BLaER1 (cell line): ENCODE data around the gene GPRC5A.
A peak's percentile ranks its signal among the peaks of the same experiment; 100 is the strongest.

Experiments
- H3K27ac ChIP-seq: shearing (Covaris generic); formaldehyde crosslinking; 2 replicates; pipeline ENCODE4 v1.8.1; 2022
- H3K27me3 ChIP-seq: shearing (Covaris generic); formaldehyde crosslinking; 2 replicates; pipeline ENCODE4 v1.8.1; 2022
- H3K36me3 ChIP-seq: shearing (Covaris generic); formaldehyde crosslinking; 2 replicates; pipeline ENCODE4 v1.8.1; 2022
- H3K4me1 ChIP-seq: shearing (Covaris generic); formaldehyde crosslinking; 2 replicates; pipeline ENCODE4 v1.8.1; 2022
- H3K4me2 ChIP-seq: shearing (Covaris generic); formaldehyde crosslinking; 2 replicates; pipeline ENCODE4 v1.8.1; 2022
- H3K4me3 ChIP-seq: shearing (Covaris generic); formaldehyde crosslinking; 2 replicates; pipeline ENCODE4 v1.8.1; 2022
- H3K9ac ChIP-seq: shearing (Covaris generic); formaldehyde crosslinking; 2 replicates; pipeline ENCODE4 v1.8.1; 2022
- H3K9me3 ChIP-seq: shearing (Covaris generic); formaldehyde crosslinking; 2 replicates; pipeline ENCODE4 v1.8.1; 2022
- H4K20me1 ChIP-seq: shearing (Covaris generic); formaldehyde crosslinking; 2 replicates; pipeline ENCODE4 v1.8.1; 2022
- Cebpa-rat ChIP-seq: shearing (Covaris generic); IDR thresholded peaks from 2 replicates; pipeline ENCODE4 v1.8.1; 2022

GPRC5A gene

DNA sequence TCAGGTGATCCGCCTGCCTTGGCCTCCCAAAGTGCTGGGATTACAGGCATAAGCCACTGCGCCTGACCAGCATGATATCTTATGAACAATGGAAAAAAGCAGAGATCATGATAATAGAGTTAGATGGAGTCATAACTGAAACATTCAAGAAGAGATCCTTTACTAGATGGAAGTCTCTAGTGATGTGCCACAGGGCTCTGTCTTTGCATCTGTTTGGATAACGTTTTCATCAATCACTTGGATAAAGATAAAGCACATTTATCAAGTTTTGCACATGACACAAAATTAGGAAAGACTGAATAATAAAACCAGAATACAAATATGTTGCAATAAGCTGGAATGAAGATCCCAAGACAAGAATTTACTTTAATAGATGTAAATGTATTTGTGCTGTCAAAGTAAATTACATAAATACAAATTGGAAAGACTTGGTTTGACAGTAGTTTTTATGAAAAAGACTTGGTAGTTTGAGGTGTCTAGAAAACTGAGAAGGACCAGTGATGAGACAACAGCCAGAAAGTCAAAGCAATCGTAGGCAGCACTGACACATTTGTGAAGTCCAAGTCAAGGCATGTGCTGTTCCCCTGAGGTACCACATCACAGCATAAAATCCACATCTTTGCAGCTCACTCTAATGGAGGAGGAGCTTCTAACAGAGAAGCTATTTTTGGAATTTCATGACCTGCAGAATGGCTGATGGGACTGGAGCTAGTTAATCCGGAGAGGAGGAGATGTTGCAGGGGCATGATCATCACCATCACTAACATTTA lies 28.5 kb downstream of the GPRC5A start:
- H3K4me3 ChIP-seq: no peak overlapping the region
- no peaks in the 10 kb centered on the region for H3K36me3 ChIP-seq
- H4K20me1 ChIP-seq: no peaks in the 10 kb centered on the region
- no peak overlapping the region for H3K9ac ChIP-seq
- H3K4me2 ChIP-seq: no peak overlapping the region
- no peaks in the 10 kb centered on the region for H3K27me3 ChIP-seq
- H3K27ac ChIP-seq: no peak overlapping the region
- no peak for TF ChIP-seq Cebpa-rat
- H3K4me1 ChIP-seq: peaks cover 18% of the 10 kb centered on the region
- H3K9me3 ChIP-seq: no peaks in the 10 kb centered on the region

- Histone ChIP-seq H3K36me3 (no peaks in the 10 kb centered on the region), H3K4me2 (peak overlapping the region; percentile 33; the same call in 1 of the 2 replicates), H3K4me3 (no peak overlapping the region), H3K9me3 (peaks cover under 1% of the 10 kb centered on the region; the same call in 1 of the 2 replicates), H3K9ac (no peak overlapping the region), H3K27me3 (no peaks in the 10 kb centered on the region), H3K4me1 (peaks cover 6% of the 10 kb centered on the region; the same call in 1 of the 2 replicates), H3K27ac (no peak overlapping the region), H4K20me1 (no peaks in the 10 kb centered on the region)
- no peak for TF ChIP-seq Cebpa-rat
Observed at GRCh38 chr12:12922191-12922616, 30.8 kb downstream of the GPRC5A start.

GRCh38 chr12:12922978-12923377 lies 31.6 kb downstream of the GPRC5A start:
- H3K4me3 ChIP-seq: no peak overlapping the region
- no peak overlapping the region for H3K9ac ChIP-seq
- no peaks in the 10 kb centered on the region for H4K20me1 ChIP-seq
- no peaks in the 10 kb centered on the region for H3K36me3 ChIP-seq
- H3K27me3 ChIP-seq: no peaks in the 10 kb centered on the region
- no peak overlapping the region for H3K27ac ChIP-seq
- no peak for TF ChIP-seq Cebpa-rat
- H3K4me1 ChIP-seq: peaks cover 6% of the 10 kb centered on the region; the same call in 1 of the 2 replicates
- H3K4me2 ChIP-seq: no peak overlapping the region
- H3K9me3 ChIP-seq: peaks cover 7% of the 10 kb centered on the region

DNA sequence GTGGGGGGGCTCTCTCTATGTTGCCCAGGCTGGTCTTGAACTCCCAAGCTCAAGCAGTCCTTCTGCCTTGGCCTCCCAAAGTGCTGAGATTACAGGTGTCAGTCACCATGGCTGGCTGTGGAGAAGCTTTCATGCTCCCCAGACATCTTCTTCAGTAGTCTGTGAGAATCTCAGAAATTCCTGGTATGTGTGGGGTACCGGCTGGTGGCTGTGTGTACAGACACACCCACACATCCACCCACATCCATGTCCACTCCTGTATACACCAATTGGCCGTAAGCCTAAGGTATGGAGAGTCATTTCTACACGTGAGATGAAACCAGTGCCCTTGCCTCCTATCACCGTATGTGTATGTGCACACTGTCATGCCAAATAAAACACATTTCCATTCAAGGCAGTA lies 32.8 kb downstream of the GPRC5A start:
- H3K4me3 ChIP-seq: no peak overlapping the region
- no peak overlapping the region for H3K9ac ChIP-seq
- H3K4me2 ChIP-seq: no peak overlapping the region
- no peaks in the 10 kb centered on the region for H3K27me3 ChIP-seq
- TF ChIP-seq Cebpa-rat: no peak
- peaks cover 7% of the 10 kb centered on the region for H3K9me3 ChIP-seq
- H3K4me1 ChIP-seq: peaks cover 6% of the 10 kb centered on the region; the same call in 1 of the 2 replicates
- H3K36me3 ChIP-seq: no peaks in the 10 kb centered on the region
- no peaks in the 10 kb centered on the region for H4K20me1 ChIP-seq
- H3K27ac ChIP-seq: no peak overlapping the region

- Histone ChIP-seq H3K4me1 (peaks cover 6% of the 10 kb centered on the region; the same call in 1 of the 2 replicates), H3K4me3 (no peak overlapping the region), H3K9ac (no peak overlapping the region), H3K27me3 (no peaks in the 10 kb centered on the region), H3K4me2 (no peak overlapping the region), H3K9me3 (peaks cover 7% of the 10 kb centered on the region), H3K36me3 (no peaks in the 10 kb centered on the region), H4K20me1 (no peaks in the 10 kb centered on the region), H3K27ac (no peak overlapping the region)
- TF ChIP-seq Cebpa-rat: no peak
Observed at GRCh38 chr12:12925388-12925787, 34.0 kb downstream of the GPRC5A start.

- H3K9ac ChIP-seq: no peak overlapping the region
- H3K4me2 ChIP-seq: no peak overlapping the region
Observed at GRCh38 chr12:12926571-12927071, 35.3 kb downstream of the GPRC5A start.

GRCh38 chr12:12927211-12928079 lies 36.1 kb downstream of the GPRC5A start:
- Histone ChIP-seq H3K4me2 (no peak overlapping the region), H3K4me3 (no peak overlapping the region), H3K27ac (no peak overlapping the region), H3K9ac (no peak overlapping the region), H3K36me3 (no peaks in the 10 kb centered on the region), H4K20me1 (no peaks in the 10 kb centered on the region), H3K27me3 (no peaks in the 10 kb centered on the region), H3K4me1 (peaks cover under 1% of the 10 kb centered on the region; the same call in 1 of the 2 replicates), H3K9me3 (peaks cover 7% of the 10 kb centered on the region)
- no peak for TF ChIP-seq Cebpa-rat

More at GRCh38 chr12:12926571-12927071, 35.3 kb downstream of the GPRC5A start:
- Histone ChIP-seq H3K27me3 (no peaks in the 10 kb centered on the region), H3K4me1 (peaks cover 6% of the 10 kb centered on the region; the same call in 1 of the 2 replicates), H4K20me1 (no peaks in the 10 kb centered on the region), H3K36me3 (no peaks in the 10 kb centered on the region), H3K27ac (no peak overlapping the region), H3K9me3 (peaks cover 7% of the 10 kb centered on the region), H3K4me3 (no peak overlapping the region)
- TF ChIP-seq Cebpa-rat: no peak

GRCh38 chr12:12929696-12930095 lies 38.3 kb downstream of the GPRC5A start:
- no peaks in the 10 kb centered on the region for H3K27me3 ChIP-seq
- H3K4me1 ChIP-seq: no peaks in the 10 kb centered on the region
- peaks cover 7% of the 10 kb centered on the region for H3K9me3 ChIP-seq
- no peaks in the 10 kb centered on the region for H4K20me1 ChIP-seq
- no peak overlapping the region for H3K9ac ChIP-seq
- H3K4me2 ChIP-seq: no peak overlapping the region
- H3K27ac ChIP-seq: no peak overlapping the region
- no peak overlapping the region for H3K4me3 ChIP-seq
- TF ChIP-seq Cebpa-rat: no peak
- no peaks in the 10 kb centered on the region for H3K36me3 ChIP-seq

- no peak for TF ChIP-seq Cebpa-rat
- Histone ChIP-seq H3K9ac (no peak overlapping the region), H3K36me3 (no peaks in the 10 kb centered on the region), H3K27me3 (no peaks in the 10 kb centered on the region), H3K4me1 (no peaks in the 10 kb centered on the region), H3K9me3 (peaks cover 7% of the 10 kb centered on the region), H3K4me3 (no peak overlapping the region), H4K20me1 (no peaks in the 10 kb centered on the region), H3K27ac (no peak overlapping the region), H3K4me2 (no peak overlapping the region)
Observed at GRCh38 chr12:12930633-12931219, 39.4 kb downstream of the GPRC5A start.
